HG03159 (cell line): ENCODE data around the gene SETMAR.
"Not testable (repeated sequence)": the region's sequence is repeated elsewhere in the genome, so short reads cannot be mapped to it uniquely, and the experiment has no call there.

ENCODE experiments used
- ATAC-seq: cut with Tn5 transposase; IDR thresholded peaks from one replicate; pipeline ENCODE4 v1.9.1; 2021; ENCODE audit warnings: mild to moderate bottlenecking, moderate library complexity; ENCODE audit not compliant: unreplicated experiment

The SETMAR gene

GRCh38 chr3:4303187-4304123, at the start of gene SETMAR:
Gene SETMAR (plus strand): TSS chr3:4303369. CDS start chr3:4303371, 2 bp downstream.
- peak; percentile 98 for ATAC-seq

- ATAC-seq: no peak
Observed at GRCh38 chr3:4261406-4261805, 41.8 kb upstream of the SETMAR start.

GRCh38 chr3:4264040-4264439, 39.1 kb upstream of the SETMAR start:
- no peak for ATAC-seq

- ATAC-seq: peak; percentile 79
Observed at GRCh38 chr3:4270720-4271119, 32.4 kb upstream of the SETMAR start.

GRCh38 chr3:4271834-4272233, 31.3 kb upstream of the SETMAR start:
- no peak for ATAC-seq

GRCh38 chr3:4279516-4280105, 23.6 kb upstream of the SETMAR start:
- no peak for ATAC-seq

- no peak for ATAC-seq
Observed at GRCh38 chr3:4281991-4282390, 21.2 kb upstream of the SETMAR start.

- no peak for ATAC-seq
Observed at GRCh38 chr3:4284865-4285264, 18.3 kb upstream of the SETMAR start.

- no peak for ATAC-seq
Observed at GRCh38 chr3:4289044-4289443, 14.1 kb upstream of the SETMAR start.

- ATAC-seq: peak; percentile 83
Observed at GRCh38 chr3:4290272-4290893, 12.8 kb upstream of the SETMAR start.

GRCh38 chr3:4292301-4292700, 10.9 kb upstream of the SETMAR start:
- no peak for ATAC-seq

GRCh38 chr3:4294616-4295327, 8.4 kb upstream of the SETMAR start:
- ATAC-seq: no peak

- ATAC-seq: not testable (repeated sequence)
Observed at GRCh38 chr3:4296454-4296853, 6.7 kb upstream of the SETMAR start.

- ATAC-seq: no peak
Observed at GRCh38 chr3:4297486-4297885, 5.7 kb upstream of the SETMAR start.

- ATAC-seq: no peak
Observed at GRCh38 chr3:4302747-4303146, 422 bp upstream of the SETMAR start.

GRCh38 chr3:4305210-4305609, 2.0 kb downstream of the SETMAR start:
- ATAC-seq: not testable (repeated sequence)

- no peak for ATAC-seq
Observed at GRCh38 chr3:4306091-4306490, 2.9 kb downstream of the SETMAR start.

- no peak for ATAC-seq
Observed at GRCh38 chr3:4306860-4307259, 3.7 kb downstream of the SETMAR start.

- no peak for ATAC-seq
Observed at GRCh38 chr3:4309491-4310128, 6.4 kb downstream of the SETMAR start.

GRCh38 chr3:4310971-4311370, 7.8 kb downstream of the SETMAR start:
- ATAC-seq: no peak

- no peak for ATAC-seq
Observed at GRCh38 chr3:4311496-4311895, 8.3 kb downstream of the SETMAR start.
